ENCODE measurements around the gene FBXL17.
"Not testable (repeated sequence)": the region's sequence is repeated elsewhere in the genome, so short reads cannot be mapped to it uniquely, and the experiment has no call there.

DNA sequence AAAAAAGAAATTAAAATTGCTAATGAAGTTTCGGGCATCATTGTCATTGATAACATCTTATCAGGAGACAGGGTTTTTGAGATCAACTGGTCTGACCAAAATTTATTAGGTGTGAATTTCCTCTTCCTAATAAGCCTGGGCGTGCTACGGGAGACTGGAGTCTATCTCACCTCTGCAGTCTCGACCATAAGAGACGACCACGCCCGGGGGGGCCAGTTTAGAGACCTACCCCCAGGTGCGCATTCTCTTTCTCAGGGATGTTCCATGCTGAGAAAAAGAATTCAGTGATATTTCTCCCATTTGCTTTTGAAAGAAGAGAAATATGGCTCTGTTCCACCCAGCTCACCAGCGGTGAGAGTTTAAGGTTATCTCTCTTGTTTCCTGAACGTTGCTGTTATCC, 107.8 kb downstream of the FBXL17 start:
- TF ChIP-seq EZH2 (IDR thresholded peaks at IDR 0.05; ENCODE audit: insufficient read depth, poor library complexity, severe bottlenecking); EZH2phosphoT487 (IDR thresholded peaks at IDR 0.05; ENCODE audit: insufficient read depth, low read depth): not testable (repeated sequence)

All from GM23248 (cell line).